Astrocyte of the cerebellum (primary cell): Measurements from ENCODE around the gene ARID1B.

Experiments used
- DNase-seq: peaks from one replicate; pipeline ENCODE4 v3.0.0-alpha.2; 2011; ENCODE audit warnings: low read depth
- H3K4me3 ChIP-seq: 2 replicates; pipeline ENCODE4 v1.5.1; 2011; ENCODE audit warnings: mild to moderate bottlenecking, low read depth, low read length, moderate library complexity
- CTCF ChIP-seq: IDR thresholded peaks from 2 replicates; pipeline ENCODE4 v1.5.1; 2012; ENCODE audit warnings: low read length, low read depth, moderate library complexity, mild to moderate bottlenecking; ENCODE audit errors: missing control alignments
- in situ Hi-C: cut with HindIII; loops from 2 replicates; pipeline ENCODE4 v1.10.0; 2017; ENCODE audit warnings: low sequenced_read_pairs

The ARID1B gene

DNA sequence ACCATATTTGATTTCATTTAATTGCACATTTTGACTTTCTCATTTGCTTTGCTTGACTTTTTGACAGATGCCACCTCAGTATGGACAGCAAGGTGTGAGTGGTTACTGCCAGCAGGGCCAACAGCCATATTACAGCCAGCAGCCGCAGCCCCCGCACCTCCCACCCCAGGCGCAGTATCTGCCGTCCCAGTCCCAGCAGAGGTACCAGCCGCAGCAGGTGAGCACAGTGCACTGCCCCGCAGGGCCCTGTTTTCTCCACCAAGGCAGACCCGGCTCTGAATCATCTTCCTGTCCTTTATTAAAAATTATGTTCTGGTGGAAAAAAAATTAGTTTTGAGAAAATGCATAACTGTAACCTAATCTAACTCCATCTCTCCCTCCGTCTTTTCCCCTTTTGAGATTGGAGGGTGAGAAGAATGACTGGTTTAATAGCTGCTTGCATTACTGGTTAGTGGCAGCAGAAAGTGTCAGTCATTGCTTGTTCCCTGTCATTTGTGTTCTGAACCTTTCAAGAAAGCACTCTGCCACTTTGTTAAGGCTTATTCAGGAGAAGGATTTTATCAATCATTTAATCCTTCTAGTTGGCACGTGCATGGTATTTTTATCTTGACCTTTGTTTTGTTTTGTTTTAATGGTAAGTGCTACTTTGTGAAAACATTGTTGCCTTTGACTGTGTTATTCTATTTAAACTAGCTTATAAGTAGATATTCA lies 124.3 kb downstream of the ARID1B start:
- no peak overlapping the region for H3K4me3 ChIP-seq
- TF ChIP-seq CTCF, result no peak
- no peak for DNase-seq
- in situ Hi-C loops, result no loop called here

DNA sequence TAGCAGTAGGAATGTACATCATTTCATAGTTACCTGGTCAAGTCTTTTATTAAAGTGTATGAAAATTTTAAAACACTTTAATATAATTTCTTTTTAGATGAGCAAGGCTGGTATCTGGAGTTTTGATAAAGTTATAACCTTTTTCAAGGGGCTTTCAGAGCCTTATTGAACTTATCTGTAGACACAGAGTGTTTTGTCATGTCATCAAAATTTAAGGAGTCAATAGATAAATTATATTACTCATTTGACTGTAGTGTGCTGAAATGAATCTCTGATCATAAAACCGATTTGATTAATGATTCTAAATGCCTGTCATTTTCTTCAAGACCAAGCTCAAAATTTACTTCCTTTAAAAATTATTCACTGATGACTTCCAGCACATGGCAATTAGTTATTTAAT lies 125.6 kb downstream of the ARID1B start:
- H3K4me3 ChIP-seq, result no peak overlapping the region
- no peak for TF ChIP-seq CTCF
- DNase-seq, result no peak
- in situ Hi-C loops, result no loop called here

GRCh38 chr6:156904176-156904967 lies 127.2 kb downstream of the ARID1B start:
- DNase-seq, result no peak
- H3K4me3 ChIP-seq, result no peak overlapping the region
- no peak for TF ChIP-seq CTCF
- in situ Hi-C loops, result no loop called here

GRCh38 chr6:156905801-156906200 lies 128.6 kb downstream of the ARID1B start:
- H3K4me3 ChIP-seq, result no peak overlapping the region
- DNase-seq, result no peak
- in situ Hi-C loops, result no loop called here
- TF ChIP-seq CTCF, result no peak

- no peak for DNase-seq
- TF ChIP-seq CTCF, result no peak
- H3K4me3 ChIP-seq, result no peak overlapping the region
- in situ Hi-C loops, result no loop called here
These were observed 129.3 kb downstream of the ARID1B start for GRCh38 chr6:156906451-156906850.

GRCh38 chr6:156909212-156910010 lies 132.2 kb downstream of the ARID1B start:
- in situ Hi-C loops, result no loop called here
- no peak for DNase-seq
- no peak for TF ChIP-seq CTCF
- H3K4me3 ChIP-seq, result no peak overlapping the region
